ENCODE data around the gene MYG1.
A peak's percentile ranks its signal among the peaks of the same experiment; 100 is the strongest.
"Not testable (repeated sequence)": the region's sequence is repeated elsewhere in the genome, so short reads cannot be mapped to it uniquely, and the experiment has no call there.

The MYG1 gene

GRCh38 chr12:53287741-53288216 is 11.7 kb upstream of the MYG1 start:
- DNase-seq, result peak; percentile 45

- no peak for DNase-seq
Observed at GRCh38 chr12:53288322-53288721, 11.2 kb upstream of the MYG1 start.

GRCh38 chr12:53289891-53290290 is 9.6 kb upstream of the MYG1 start:
- no peak for DNase-seq

GRCh38 chr12:53290661-53291060 is 8.8 kb upstream of the MYG1 start:
- DNase-seq, result no peak

DNA sequence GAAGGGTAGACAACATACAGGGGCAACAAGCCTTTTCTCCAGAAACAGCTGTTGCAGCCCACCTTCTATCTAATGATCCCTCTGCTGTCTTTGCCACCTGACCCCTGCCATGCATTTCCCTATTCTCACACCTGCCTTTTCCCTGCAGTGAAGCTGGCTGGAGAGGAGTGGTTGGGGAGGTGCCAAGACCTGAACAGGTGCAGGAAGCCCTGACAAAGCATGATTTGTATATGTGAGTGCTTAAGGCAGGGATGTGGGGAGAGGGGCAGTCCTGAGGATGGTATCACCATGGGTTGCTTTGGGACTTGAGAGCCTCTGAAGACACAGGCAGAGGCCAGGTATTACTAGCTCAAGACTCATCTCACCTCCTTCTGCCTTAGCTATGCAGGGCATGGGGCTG is 7.1 kb upstream of the MYG1 start:
- peak; percentile 50 for DNase-seq

- peak; percentile 96 for DNase-seq
Observed at GRCh38 chr12:53295070-53295890, 4.2 kb upstream of the MYG1 start, which contains the start of gene PFDN5. Gene PFDN5 (plus strand): TSS chr12:53295542. CDS start chr12:53295568, 26 bp downstream.

- DNase-seq, result no peak
Observed at GRCh38 chr12:53295891-53296219, 3.6 kb upstream of the MYG1 start.

GRCh38 chr12:53297106-53297505 is 2.4 kb upstream of the MYG1 start:
- not testable (repeated sequence) for DNase-seq

DNA sequence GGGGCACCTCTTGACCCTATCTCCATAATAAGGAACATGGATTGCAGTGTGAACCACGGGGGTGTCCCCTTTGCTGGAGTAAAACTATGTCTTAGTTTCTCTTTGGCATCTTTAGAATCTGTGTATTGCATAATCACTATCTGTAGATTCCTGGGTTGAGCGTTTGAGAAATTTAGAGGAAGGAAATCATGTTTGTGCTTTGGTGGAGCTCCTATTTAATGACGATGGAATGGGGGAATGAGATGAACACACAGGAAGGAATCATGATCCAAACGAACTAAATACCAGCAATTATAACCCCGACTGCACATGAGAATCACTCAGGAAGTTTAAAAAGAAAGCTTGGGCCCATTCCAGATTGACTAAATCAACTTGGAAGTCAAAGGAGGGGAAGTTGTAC is 1.3 kb upstream of the MYG1 start:
- no peak for DNase-seq

GRCh38 chr12:53299101-53299453 is 418 bp upstream of the MYG1 start:
- DNase-seq, result no peak

DNA sequence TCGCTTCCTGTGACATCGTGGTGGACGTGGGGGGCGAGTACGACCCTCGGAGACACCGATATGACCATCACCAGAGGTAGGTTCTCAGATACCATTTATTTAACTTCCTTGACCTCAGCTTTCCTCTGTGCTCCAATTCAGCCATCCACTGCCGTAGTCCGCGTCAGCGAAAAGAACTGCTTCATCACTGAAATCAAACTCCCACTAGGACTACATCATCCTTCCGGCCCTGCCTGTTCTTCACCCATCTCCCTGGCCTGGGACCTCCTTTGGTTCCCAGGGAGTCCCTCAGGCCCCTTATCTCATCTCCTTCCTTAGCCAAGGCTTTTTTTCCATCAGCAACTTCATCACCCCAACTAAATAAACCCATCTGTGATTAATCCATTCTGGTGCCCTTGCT is 692 bp downstream of the MYG1 start:
- DNase-seq, result no peak

DNA sequence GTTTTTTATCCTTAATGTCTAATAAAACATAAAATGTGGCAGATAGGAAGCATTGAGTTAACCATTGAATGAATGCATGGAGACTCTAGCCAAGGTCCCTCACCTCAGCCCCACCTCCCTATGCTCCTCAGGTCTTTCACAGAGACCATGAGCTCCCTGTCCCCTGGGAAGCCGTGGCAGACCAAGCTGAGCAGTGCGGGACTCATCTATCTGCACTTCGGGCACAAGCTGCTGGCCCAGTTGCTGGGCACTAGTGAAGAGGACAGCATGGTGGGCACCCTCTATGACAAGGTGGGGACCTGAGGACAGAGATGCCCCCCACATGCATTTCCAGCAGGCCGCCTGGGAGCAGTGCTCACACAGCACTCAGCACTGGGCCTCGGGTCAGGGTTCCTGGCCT is 3.4 kb downstream of the MYG1 start:
- no peak for DNase-seq

DNA sequence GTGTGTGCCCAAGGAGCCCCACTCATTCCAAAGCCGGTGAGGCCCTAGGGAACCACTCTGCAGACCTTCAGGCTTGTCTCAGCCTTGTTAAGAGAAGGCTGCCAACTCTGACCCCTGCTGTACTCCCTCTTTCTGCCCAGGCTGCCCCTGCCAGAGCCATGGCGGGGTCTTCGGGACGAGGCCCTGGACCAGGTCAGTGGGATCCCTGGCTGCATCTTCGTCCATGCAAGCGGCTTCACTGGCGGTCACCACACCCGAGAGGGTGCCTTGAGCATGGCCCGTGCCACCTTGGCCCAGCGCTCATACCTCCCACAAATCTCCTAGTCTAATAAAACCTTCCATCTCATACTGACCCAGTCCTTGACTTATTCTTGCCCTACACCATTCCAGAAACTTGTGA is 7.3 kb downstream of the MYG1 start:
- DNase-seq, result no peak

- DNase-seq, result no peak
Observed at GRCh38 chr12:53308276-53308675, 8.8 kb downstream of the MYG1 start.

DNA sequence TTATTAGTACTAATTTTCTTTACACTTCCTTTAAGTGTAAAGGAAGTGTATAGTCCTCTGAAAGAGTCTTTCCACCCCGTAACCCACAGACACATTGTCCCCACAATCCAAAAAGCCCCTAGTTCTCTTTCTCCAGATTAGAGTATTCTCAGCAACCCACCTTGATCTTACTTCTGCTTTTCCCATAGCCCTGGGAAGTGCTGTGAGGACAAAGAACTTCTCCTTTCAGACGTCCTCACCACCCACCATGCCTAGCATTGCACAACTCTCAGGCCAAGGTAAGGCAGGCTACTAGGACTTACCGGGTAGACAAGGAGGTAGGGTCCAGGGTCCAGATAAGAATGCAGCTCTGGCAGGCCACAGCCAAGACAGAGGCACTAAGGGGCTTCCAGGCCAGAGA is 14.5 kb downstream of the MYG1 start:
- no peak for DNase-seq

DNA sequence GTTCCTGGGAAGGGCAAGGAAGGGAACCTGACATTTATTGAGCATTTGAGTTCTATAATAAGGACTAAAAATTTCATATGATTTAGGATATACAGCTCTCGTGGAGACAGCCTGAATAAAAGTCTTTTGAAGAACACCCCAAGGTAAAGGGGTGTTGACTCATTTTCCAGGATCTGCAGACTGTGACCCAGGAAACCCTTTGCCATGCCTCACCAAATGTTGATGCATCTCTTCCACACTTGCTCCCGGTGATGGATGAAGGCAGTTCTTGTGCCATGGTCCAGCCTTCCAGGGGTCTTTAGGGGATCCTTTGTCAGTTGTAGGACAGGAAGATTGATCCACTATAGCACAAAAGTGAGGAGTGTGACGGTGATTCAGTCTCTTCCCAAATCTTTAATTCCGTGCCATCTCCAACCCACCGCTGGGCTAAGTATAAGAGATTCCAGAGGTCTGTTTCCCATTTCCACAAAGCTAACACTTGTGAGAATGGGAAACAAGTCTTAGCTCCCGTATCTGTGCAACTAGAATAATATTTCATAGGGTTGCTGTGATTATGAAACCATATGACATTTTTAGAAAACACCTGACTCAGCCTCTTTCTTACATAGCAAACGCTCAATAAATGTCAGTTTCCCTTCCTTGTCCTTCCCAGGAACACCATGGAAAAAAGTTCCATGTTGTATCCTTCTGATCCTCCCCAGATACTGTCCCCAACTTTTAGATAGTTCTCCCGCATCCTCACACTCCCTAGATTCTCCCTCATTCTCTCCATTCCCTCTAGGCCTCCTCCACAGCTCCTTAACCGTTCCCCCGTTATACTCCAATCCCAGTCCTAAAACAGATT is 21.1 kb downstream of the MYG1 start:
- no peak for DNase-seq

- no peak for DNase-seq
Observed at GRCh38 chr12:53324113-53324778, 24.8 kb downstream of the MYG1 start.

- DNase-seq, result peak; percentile 96
Observed at GRCh38 chr12:53324779-53325510, 25.4 kb downstream of the MYG1 start.

GRCh38 chr12:53325511-53326061 is 26.1 kb downstream of the MYG1 start:
- DNase-seq, result peak; percentile 79

DNA sequence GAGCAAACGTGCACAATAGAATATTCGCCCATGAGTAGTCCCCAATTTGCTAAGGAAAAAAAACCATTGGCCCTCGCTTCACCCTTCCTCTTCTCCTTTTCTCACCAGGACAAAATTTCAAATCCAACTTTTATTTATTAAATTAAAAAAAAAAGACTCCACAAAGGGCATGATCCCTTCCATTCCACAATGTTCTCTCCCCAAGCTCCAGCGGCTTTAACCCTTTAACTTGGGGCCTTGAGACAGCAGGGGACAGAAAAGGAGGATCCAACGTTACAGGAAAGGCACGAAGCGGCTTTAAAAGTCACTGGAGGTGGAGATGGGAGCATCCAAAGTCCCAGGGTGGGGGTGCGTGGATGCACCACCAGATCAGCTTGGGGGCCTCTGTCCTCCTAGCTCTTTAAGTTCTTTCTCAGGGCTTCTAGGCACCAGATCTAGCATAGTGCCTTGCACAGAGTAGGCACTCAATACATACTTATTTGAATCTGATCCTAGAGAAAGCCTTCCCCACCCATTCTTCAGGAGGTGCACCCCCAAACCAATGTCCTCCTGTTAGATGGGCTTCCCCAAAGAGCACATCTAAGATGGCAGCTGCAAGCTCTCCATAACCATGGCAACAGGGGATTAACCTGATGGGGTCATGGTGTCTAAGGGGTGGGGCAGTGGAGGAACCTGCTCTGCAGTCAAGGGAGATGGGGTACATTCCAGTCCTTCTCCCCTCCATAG is 27.1 kb downstream of the MYG1 start:
- DNase-seq, result peak; percentile 29

DNA sequence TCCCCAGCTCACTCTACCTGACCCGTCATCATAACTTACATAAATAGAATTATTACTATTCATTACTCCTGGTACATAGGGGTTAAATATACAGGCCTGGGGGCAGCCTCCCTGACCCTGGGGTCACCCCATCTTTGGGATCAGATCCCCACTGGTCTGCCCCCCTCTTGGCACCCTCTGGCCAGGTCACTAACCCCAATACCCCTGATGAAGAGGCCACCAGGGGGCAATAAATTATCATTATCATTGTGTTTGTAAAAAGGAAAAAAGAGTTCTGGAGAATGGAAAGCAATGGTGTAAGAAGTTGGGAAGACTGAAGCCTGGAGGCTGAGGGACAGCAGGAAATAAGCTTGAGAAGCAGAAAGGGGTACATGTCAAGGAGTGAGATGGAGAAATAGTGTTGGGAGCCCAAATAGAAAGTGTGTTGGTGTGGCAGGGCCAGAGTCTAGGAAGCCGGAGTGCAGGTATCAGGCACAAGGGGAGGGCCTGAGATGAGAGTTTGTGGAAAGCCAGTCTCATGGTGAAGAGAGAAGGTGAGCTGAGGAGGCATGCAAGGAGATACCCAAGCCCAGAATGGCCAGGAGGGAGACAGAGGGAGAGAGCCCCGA is 28.0 kb downstream of the MYG1 start:
- no peak for DNase-seq

Data from NCI-H69 (cell line).